Gastrocnemius medialis (tissue), 4 donors: ENCODE data around the gene SEC61A1.

ENCODE experiments used
- POLR2A ChIP-seq, 2 donors: fragments of 450-650 bp; IDR thresholded peaks; one replicate each; pipeline ENCODE4 v1.6.1; 2017; ENCODE audit warnings: antibody characterized with exemption in 2 of 2, mild to moderate bottlenecking in 2 of 2, moderate library complexity in 2 of 2
- TF ChIP-seq, protein P1 (sequence below), 5 experiments: fragments of 450-650 bp in 3 of 5; fragments of 200-600 bp in 2 of 5; sonication (generic) in 2 of 5; IDR thresholded peaks in 4 of 5; conservative IDR thresholded peaks in 1 of 5; 1 replicate in 4 of 5; 2 replicates in 1 of 5; pipeline ENCODE4 v1.5.1; 2016 to 2019; ENCODE audit warnings: antibody characterized with exemption in 5 of 5, mild to moderate bottlenecking in 3 of 5, moderate library complexity in 3 of 5

DNA sequence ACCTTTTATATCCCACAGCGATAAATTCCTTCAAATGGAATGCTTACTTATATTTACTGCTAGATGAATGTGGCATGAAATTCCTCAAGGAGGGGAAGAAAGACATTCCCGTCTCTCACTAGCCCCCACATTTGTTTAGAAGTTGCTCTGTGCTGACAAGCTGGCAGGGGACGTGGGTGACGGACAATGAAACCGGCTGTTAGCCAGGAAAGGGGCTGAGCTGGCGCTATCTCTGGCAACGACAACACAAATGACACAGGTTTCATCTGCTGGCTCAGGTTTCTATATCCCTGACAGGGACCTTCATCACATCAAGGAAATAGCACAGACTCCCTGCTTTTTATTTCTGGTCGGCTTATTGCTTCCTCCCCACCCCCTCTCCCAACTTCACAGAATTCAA, 55.6 kb downstream of the SEC61A1 start:
- TF ChIP-seq, protein P1, sequence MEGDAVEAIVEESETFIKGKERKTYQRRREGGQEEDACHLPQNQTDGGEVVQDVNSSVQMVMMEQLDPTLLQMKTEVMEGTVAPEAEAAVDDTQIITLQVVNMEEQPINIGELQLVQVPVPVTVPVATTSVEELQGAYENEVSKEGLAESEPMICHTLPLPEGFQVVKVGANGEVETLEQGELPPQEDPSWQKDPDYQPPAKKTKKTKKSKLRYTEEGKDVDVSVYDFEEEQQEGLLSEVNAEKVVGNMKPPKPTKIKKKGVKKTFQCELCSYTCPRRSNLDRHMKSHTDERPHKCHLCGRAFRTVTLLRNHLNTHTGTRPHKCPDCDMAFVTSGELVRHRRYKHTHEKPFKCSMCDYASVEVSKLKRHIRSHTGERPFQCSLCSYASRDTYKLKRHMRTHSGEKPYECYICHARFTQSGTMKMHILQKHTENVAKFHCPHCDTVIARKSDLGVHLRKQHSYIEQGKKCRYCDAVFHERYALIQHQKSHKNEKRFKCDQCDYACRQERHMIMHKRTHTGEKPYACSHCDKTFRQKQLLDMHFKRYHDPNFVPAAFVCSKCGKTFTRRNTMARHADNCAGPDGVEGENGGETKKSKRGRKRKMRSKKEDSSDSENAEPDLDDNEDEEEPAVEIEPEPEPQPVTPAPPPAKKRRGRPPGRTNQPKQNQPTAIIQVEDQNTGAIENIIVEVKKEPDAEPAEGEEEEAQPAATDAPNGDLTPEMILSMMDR (IDR thresholded peaks at IDR 0.05 in 4 of 5, conservative IDR thresholded peaks at IDR 0.05 in 1 of 5), result no peak
- no peak for TF ChIP-seq POLR2A (IDR thresholded peaks at IDR 0.05)
